ENCODE measurements around the gene KCTD7.
"Not testable (repeated sequence)": the region's sequence is repeated elsewhere in the genome, so short reads cannot be mapped to it uniquely, and the experiment has no call there.

Gene KCTD7

GRCh38 chr7:66628361-66629221, at the start of gene KCTD7:
Gene KCTD7, plus strand, starts transcription at chr7:66628881. Its CDS starts 184 bp downstream, at chr7:66629065.
- DNase-seq, result peak; percentile 99

- not testable (repeated sequence) for DNase-seq
These were observed 48.3 kb upstream of the KCTD7 start for GRCh38 chr7:66580380-66580779.

- DNase-seq, result not testable (repeated sequence)
These were observed 45.7 kb upstream of the KCTD7 start for GRCh38 chr7:66582816-66583489.

- DNase-seq, result peak; percentile 94
These were observed 45.1 kb upstream of the KCTD7 start for GRCh38 chr7:66583490-66584110.

- DNase-seq, result no peak
These were observed 42.5 kb upstream of the KCTD7 start for GRCh38 chr7:66586181-66586580.

GRCh38 chr7:66588226-66588625, 40.5 kb upstream of the KCTD7 start:
- DNase-seq, result not testable (repeated sequence)

- DNase-seq, result peak; percentile 35
These were observed 39.7 kb upstream of the KCTD7 start for GRCh38 chr7:66588856-66589570.

GRCh38 chr7:66590302-66591057, 38.2 kb upstream of the KCTD7 start:
- not testable (repeated sequence) for DNase-seq

GRCh38 chr7:66591058-66591798, 37.5 kb upstream of the KCTD7 start:
- DNase-seq, result peak; percentile 52

- DNase-seq, result peak; percentile 91
These were observed 36.7 kb upstream of the KCTD7 start for GRCh38 chr7:66591799-66592596.

- not testable (repeated sequence) for DNase-seq
These were observed 36.0 kb upstream of the KCTD7 start for GRCh38 chr7:66592597-66593146.

- DNase-seq, result not testable (repeated sequence)
These were observed 34.6 kb upstream of the KCTD7 start for GRCh38 chr7:66594082-66594481.

GRCh38 chr7:66597461-66597860, 31.2 kb upstream of the KCTD7 start:
- no peak for DNase-seq

- no peak for DNase-seq
These were observed 26.5 kb upstream of the KCTD7 start for GRCh38 chr7:66602159-66602558.

- no peak for DNase-seq
These were observed 24.5 kb upstream of the KCTD7 start for GRCh38 chr7:66604198-66604597.

GRCh38 chr7:66606540-66607291, 22.0 kb upstream of the KCTD7 start:
- not testable (repeated sequence) for DNase-seq

GRCh38 chr7:66609176-66609575, 19.5 kb upstream of the KCTD7 start:
- no peak for DNase-seq

GRCh38 chr7:66614596-66614995, 14.1 kb upstream of the KCTD7 start:
- not testable (repeated sequence) for DNase-seq

- no peak for DNase-seq
These were observed 13.0 kb upstream of the KCTD7 start for GRCh38 chr7:66615699-66616098.
